HG03354 (cell line): ENCODE measurements around the gene KIF6.
A peak's percentile ranks its signal among the peaks of the same experiment; 100 is the strongest.

Source experiments
- ATAC-seq: cut with Tn5 transposase; IDR thresholded peaks from one replicate; pipeline ENCODE4 v1.9.1; 2021; ENCODE audit warnings: mild to moderate bottlenecking; ENCODE audit not compliant: unreplicated experiment, poor library complexity, severe bottlenecking

The KIF6 gene

GRCh38 chr6:39370390-39370789 lies 354.8 kb downstream of the KIF6 start:
- ATAC-seq: no peak

DNA sequence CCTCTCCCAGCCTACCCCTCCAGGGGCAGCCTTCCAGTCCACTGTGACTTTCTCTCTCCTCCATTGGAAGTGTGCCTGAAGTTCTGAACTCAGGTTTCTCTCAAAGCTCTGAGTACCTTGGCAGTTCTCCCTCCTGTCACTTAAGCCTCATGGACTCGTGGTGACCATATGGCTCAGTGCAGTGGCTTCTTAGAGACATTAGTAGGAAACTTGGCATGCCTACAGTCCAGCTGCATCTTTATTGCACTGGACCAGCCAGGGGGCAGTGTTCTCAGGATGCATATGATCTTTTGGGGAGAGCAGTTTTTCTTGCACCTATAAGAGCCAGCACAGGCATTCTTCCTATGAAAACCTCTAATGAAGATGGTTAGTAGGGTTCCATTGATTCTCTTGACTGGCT lies 355.2 kb downstream of the KIF6 start:
- ATAC-seq: no peak

DNA sequence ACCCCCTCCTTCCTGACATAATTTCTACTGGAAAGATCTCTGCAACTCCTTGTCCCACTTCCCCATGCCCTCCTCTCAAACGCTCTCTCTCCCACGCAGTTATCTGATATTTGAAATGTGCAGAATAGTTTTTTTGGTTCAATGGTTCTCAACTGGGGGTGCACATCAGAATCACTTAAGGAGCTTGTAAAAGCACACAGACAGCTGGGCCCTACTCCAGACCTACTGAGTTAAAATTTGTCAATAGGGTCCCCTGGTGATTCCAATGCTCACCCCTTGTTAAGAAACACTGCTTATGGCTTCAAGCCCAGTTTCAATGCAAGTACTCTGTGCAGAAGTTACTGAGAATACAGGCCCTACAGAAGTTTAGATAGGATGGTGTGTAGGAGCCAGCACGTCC lies 357.5 kb downstream of the KIF6 start:
- no peak for ATAC-seq

DNA sequence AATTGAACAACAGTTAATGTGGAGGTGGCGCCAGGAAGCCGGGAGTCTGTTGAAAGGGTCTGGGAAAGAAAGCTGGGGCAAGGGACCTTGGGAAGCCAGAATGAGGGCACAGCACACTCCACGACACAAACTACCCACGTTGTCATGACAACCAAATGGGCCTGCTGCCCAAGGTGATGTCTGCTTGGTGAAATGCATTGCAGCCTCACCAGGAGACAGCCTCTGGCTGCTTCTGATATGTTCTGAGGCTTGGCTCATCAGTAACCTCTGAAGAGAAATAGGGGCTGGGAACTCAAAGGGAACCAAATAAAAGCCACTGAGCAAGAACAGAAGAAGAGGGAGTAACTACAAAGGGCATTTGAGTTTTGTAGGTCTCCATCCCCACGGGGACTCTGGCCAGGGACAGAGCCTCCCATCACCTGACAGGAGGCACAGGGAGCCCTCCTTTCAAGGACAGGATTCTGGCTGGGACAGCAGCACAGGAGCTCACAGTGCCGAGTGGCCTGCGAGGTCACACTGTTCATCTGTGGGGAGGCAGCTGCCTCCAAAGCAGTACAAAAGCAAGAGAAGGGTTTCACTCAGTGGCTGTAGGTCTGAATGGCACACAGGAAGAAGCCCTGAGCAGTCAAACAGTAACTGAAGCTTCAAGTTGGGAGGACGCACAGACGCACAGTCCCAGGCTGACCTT lies 358.1 kb downstream of the KIF6 start:
- no peak for ATAC-seq

- no peak for ATAC-seq
Observed at GRCh38 chr6:39365281-39366074, 359.7 kb downstream of the KIF6 start.

- ATAC-seq: no peak
Observed at GRCh38 chr6:39363280-39363679, 361.9 kb downstream of the KIF6 start.

- ATAC-seq: peak; percentile 18
Observed at GRCh38 chr6:39362487-39362865, 362.7 kb downstream of the KIF6 start.

DNA sequence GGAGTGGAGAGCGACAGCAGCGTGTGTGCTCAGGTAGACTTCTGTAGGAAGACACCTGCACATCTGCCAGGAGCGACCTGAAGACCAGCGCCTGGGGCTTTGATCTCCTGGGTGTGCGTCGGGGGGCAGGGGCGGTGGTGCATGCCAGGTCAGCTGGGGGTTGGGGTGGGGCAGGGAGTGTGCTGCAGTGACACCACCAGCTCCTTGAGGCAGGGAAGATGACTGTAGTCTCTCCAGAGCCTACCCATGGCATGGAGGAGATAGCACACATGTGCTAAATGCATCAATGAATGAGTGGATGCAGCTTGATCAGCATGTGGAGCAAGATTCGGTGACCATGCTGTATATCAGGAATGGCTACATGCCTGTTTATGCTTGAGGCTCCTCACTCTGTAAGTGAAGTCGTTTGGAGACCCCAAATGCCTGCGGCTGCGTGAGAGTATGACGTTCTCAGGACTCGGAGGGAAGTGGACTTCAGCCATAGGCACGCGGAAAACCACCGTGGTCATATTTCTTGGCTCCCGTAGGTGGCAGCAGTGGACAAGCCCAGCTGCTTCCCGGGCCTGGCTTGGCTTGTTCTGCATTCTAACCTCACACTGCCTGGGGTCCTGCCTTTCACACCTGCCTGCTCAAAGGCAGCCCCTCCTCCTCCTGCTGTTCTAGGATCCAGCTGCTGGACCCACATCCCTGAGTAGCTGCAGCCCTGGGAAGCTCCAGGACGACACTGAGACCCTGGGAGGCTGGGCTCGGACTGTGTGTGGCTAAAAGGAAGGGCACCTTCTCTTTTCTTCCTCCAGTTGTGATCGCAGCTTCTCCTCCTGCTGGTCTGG lies 363.3 kb downstream of the KIF6 start:
- peak; percentile 75 for ATAC-seq

DNA sequence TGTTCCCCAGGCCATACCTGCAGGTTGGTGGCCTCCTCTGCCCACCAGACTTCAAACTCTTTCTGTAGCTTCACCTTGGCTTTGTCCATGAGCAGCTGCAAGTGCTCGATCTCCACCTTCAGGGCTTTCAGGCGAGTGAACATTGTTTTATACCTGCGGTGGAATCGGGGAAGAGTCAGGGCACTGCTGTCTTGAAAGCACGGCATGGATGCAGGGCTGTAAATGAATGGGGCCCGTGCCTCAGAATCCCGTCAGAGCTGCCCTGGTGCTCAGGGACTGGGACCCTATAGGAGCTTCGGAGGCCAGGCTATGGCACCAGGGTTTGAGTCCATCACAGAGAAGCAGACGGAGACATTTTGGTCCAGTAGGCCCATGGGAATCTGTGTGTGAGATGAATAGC lies 364.8 kb downstream of the KIF6 start:
- ATAC-seq: no peak

GRCh38 chr6:39357998-39358686 lies 367.1 kb downstream of the KIF6 start:
- ATAC-seq: no peak

DNA sequence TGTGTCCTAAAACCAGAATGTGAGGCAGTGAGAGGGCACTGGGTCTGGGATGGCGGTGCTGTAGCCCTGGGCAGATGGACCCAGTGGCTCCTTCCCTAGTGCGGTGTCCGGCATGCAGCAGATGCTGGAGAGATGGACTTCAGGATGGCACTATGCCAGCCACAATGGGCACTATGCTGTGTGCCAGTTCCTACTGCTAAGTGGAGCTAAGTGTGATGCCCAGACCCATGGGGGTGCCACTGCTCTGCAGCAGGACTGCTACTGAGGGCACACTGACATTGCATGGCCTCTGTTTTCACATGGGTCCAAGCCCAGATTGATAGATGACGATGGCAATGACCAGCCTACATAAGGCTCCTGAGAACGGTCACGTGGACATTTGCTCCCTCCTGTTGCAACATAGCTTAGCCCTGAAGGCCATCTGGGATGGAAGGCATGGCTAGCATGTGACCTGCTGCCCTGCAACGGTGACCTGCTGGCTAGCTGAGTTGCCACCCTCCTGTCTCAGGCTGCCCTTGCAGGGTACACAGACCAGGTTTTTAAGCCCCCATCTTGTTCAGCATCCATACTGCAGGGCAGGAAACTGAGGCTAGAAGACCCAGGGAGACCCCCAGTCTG lies 371.4 kb downstream of the KIF6 start:
- no peak for ATAC-seq

DNA sequence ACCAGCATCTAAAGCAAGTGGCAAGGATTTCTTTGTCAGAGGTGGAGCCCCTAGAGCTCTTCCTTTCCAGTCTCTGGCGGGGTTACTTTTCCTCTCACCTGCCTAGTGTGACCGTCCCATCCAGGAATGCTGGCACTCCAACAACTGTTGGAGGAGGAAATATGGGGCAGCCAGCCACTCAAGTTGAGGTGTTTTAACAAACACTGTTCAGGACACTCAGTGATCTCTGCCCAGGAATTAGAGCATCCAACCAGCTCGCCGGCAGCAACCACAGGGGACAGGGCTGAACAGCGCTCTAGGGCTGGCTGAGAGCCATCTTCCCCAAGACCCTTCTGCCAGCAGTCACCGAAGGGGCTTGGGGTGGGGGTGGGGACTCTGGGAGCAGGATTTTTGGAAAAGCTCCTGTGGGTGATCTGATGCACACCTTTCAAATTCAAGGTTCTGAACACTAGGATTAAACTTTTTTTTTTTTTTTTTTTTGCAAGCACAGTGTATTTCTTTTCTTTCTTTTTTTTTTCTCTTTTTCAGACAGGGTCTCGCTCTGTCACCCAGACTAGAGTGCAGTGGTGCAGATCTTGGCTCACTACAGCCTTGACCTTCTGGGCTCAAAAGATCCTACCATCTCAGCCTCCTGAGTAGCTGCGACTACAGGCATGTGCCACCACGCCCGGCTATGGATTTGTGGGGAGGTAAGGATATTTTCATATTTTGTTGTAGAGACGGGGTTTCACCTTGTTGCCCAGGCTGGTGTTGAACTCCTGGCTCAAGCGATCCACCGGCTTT lies 374.3 kb downstream of the KIF6 start:
- ATAC-seq: no peak

DNA sequence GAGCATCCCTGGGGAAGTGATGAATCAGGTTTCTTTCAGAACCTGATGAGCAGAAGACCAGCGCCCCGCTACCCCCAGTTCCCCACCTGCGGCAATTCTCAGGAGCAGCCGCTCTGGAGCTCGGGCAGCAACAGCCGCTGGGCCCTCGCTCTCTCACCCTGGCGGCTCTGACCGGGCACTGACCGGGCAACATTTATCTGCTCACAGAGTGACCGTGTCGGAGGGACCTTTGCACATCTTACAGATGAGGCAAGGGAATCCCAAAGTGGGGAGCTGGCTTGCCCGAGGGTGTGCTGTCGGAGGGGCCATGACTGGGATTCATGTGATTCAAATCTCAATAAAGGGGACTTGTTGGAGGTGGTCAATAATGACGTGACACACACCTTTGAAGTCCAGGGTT lies 376.5 kb downstream of the KIF6 start:
- ATAC-seq: no peak

DNA sequence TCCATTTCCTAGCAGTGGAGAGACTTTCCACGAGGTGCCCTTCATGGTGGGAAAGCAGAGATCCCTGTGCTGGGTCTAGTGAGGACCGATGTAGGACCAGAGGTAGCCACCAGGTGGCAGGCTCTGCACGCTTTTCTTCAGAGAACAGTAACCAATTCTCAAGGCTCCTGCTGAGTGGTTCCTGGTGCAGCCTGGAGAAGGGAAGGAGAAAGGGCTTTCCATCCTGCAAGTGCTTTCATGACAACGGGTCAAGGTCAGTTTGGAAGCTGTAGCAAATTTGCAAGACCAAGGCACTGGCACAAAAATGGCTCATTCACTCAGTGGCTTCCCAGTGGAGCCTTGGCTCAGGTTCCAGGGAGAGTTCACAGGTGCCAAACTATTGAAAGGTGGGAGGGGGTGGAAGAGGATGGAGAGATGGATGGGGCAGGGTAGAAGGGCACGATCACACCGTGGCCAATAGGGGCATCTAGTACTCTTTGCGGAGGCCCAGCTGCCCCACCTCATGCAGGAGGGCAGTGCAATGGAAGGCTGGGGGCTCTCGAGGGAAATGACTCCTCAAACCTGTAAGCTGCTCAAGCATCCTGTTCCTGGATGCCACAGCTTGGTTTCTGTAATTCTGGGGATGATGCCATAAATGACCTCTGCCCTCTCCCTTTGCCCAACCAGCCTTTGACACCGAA lies 377.2 kb downstream of the KIF6 start:
- ATAC-seq: no peak

DNA sequence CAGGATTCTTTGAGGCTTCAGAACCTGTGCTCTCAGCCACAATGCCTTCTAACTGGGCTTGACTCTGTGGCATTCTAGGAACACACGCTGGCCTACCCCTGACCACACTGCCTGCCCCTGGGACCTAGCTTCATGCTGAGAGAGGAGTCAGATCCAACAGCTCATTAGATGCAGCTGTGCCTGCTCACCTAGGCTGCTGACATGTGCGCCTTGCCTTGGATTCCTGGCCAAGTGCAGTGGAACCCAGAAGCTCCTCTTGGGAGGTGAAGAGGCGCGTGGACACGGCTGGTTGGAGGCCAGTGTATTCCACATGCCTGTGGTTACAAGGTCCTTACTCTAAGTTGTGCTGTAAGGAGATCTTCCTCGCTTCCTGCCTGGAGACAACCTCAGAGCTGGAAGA lies 378.0 kb downstream of the KIF6 start:
- ATAC-seq: no peak

DNA sequence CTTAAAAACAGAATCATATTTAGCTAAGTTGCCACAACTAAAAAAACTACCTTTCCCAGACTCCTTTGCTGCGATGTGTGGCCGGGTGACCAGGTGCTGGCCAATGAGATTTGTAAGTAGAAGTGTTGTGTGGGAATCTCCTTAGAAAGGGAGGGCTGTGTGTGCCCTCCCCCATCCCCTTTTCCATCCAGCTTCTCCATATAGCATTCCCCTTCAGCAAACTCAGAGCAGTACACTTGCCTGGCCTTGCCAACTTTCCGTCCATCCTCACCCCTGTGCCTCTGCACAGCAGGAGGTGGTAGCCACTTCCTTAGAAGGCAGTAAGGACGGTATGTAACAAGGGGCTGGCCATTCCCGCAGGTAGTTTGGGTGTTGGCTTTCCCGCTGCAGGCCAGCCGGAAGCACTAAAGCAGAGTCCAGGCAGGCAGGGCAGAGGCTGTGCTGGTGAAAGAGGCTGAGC lies 380.4 kb downstream of the KIF6 start:
- no peak for ATAC-seq

DNA sequence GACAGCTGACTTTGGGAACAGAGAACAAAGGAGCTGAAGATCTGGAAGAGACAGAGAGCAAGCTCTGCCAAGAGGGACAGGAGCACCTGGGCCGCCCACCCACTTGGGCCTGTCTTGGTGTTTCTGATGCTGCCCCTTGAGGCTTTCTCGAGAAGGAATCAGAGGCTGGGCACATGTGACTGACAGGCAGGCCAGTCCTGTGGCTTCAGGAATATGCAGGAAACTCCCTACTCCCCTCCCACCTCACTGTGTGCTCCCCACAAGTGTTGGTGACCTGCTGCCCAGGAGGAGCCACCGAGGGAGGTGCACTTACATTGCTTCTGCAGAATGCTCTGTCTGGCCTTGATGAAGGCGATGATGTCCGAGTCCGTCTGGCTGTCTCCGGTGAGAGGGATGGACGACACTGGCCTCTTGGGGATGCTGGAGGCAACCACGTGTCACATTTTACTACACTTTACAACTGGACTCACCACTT lies 381.8 kb downstream of the KIF6 start:
- ATAC-seq: no peak
